ENCODE measurements around the gene KLF3. TPM values are rescaled to one million over a fixed set of nuclear protein-coding genes. Genes with fewer than 3 reads are reported as not detected.

KLF3 gene
- total RNA-seq, 1 donor from 2014 or later, result 25.3 TPM

GRCh38 chr4:38647101-38647819, 16.7 kb upstream of the KLF3 start:
- intact Hi-C loops (cut with DNase I), result no loop called here
- no peak for DNase-seq (ENCODE audit: low spot score)

DNA sequence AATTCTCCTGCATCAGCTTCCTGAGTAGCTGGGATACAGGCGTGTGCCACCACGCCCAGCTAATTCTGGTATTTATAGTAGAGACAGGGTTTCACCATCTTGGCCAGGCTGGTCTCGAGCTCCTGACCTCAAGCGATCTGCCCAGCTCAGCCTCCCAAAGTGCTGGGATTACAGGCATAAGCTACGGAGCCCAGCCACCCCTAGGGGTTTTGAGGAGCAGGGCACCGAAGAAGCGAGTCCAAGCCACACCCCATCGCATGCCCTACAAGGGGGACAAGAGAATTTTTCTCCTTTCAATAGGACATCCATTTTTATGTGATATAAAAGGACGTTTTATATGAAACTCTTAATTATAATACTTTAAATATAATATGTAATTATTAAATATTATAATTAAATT, 13.9 kb upstream of the KLF3 start:
- no peak for DNase-seq (ENCODE audit: low spot score)
- intact Hi-C loops (cut with DNase I), result no loop called here

- intact Hi-C loops (cut with DNase I), result no loop called here
- DNase-seq (ENCODE audit: low spot score), result no peak
Measured at GRCh38 chr4:38654273-38654672, 9.7 kb upstream of the KLF3 start.

- intact Hi-C loops (cut with DNase I), result no loop called here
- DNase-seq (ENCODE audit: low spot score), result no peak
Measured at GRCh38 chr4:38656111-38656510, 7.9 kb upstream of the KLF3 start.

- intact Hi-C loops (cut with DNase I), result no loop called here
- DNase-seq (ENCODE audit: low spot score), result no peak
Measured at GRCh38 chr4:38659346-38659745, 4.7 kb upstream of the KLF3 start.

DNA sequence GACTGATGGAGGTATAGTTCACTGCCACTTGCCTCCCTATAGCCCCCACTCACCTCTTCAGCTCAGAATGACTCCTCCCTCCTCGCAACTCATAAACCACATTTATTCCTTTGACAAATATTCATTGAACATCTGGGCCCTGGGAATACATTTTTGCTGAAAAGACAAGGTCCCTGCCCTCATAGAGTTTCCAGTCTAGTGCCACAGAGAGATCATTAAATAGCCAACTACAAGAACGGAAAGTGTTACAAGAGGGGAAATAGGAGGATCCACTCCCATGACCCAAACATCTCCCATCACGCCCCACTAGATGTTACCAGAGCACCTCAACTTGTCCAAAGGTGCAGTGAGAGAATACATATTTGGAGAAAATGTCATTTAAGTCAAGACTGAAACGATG, 3.2 kb upstream of the KLF3 start:
- DNase-seq (ENCODE audit: low spot score), result no peak
- intact Hi-C loops (cut with DNase I), result loop anchor here (5.0 kb wide), 3 partner anchors 44 to 274 kb away; partner anchors contain the start of gene FAM114A1

- intact Hi-C loops (cut with DNase I), result loop anchor here (5.0 kb wide), 3 partner anchors 44 to 274 kb away; partner anchors contain the start of gene FAM114A1
- no peak for DNase-seq (ENCODE audit: low spot score)
Measured at GRCh38 chr4:38661371-38661770, 2.6 kb upstream of the KLF3 start.

DNA sequence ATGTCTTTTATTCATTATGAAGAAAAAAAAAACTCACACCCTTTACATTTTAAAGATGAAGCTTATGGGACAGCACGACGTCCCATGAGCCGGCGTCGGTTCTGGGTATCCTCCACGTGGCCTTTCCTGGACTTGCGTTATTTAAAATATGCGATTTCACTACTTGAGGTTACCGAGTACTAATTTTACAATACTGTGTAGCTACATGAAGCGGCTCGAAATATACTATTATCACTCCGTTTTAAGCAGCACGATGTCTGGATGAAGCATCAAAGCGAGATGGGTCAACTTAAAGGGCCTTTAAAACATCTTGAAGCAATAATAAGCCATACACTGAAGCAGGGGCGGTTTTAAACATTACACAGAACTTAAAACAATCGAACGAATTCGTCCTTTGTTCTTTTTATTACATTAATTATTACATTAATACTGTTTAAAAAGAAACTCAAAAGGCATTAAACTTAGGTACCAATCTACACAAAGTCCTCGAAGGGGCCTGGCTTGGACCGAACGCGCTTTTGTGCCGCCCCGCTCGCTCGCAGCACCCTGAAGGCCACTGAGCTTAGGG, 1.4 kb upstream of the KLF3 start:
- DNase-seq (ENCODE audit: low spot score), result no peak
- intact Hi-C loops (cut with DNase I), result loop anchor here (1.0 to 5.0 kb wide), 4 partner anchors 45 to 343 kb away; partner anchors contain the start of gene FAM114A1

- intact Hi-C loops (cut with DNase I), result loop anchor here (1.0 to 5.0 kb wide), 4 partner anchors 46 to 344 kb away; partner anchors contain the start of gene FAM114A1
- no peak for DNase-seq (ENCODE audit: low spot score)
Measured at GRCh38 chr4:38663090-38663800, 754 bp upstream of the KLF3 start.

GRCh38 chr4:38664706-38665401, 855 bp downstream of the KLF3 start:
- intact Hi-C loops (cut with DNase I), result loop anchor here (1.0 to 5.0 kb wide), 5 partner anchors 48 to 278 kb away; partner anchors contain the start of gene FAM114A1
- DNase-seq (ENCODE audit: low spot score), result peak; percentile 84

DNA sequence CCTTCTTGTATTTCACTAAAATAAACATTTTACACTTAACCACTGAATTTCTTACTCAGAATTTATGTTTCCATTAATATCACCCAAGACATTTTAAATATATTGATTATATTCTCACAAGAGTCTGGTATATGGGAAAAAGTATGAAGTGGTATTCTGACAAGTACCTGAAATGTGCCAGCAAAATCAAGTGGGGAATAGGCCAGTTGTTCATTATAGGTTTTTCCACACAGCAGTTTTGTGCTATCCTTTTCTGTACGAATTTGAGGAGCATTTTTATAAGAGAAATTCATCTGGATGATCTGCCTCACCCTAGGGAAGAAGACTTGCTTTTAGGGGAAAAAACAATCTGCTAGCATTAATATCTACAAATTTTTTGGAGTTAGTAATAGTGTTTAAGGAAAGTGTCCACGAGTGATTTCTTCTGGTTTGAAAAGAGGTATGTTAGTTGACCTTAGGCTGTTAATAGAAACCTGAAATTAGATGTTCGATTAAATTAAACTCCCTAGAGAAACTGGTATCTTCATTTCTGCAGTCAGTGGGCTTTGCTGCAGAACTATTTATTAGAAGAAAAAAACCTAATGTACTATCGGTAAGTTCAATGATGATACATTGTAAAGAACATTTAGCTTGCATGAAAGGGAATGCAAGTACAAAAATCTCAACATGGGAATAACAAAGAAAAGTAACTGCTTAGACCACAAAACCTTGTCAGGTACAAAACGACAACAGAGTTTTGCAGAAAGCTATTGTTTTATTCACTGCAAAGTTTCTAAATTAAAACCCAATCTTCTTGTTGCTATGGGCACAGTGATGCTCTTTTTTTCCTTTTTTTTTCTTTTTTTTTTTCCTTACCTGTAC, 1.8 kb downstream of the KLF3 start:
- no peak for DNase-seq (ENCODE audit: low spot score)
- intact Hi-C loops (cut with DNase I), result loop anchor here (1.0 to 5.0 kb wide), 2 partner anchors 102 to 173 kb away; no protein-coding TSS in a partner anchor

DNA sequence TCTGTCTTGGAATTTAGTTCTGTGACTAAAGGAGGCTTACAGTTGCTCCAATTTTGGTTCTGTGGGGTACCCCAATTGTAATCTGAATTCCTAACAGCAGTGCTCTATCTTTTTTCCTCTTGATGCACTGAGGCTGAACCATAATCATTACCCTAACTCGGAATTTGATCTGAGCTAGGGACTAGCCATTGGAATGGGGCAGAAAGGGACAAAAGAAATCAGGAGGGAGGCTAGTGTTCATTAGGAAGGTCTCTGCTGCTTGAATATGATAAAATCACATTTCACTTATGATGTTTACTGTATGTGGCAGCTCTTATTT, 2.7 kb downstream of the KLF3 start:
- intact Hi-C loops (cut with DNase I), result loop anchor here (5.0 kb wide), 1 partner anchor 174 kb away; no protein-coding TSS in a partner anchor
- no peak for DNase-seq (ENCODE audit: low spot score)

GRCh38 chr4:38667085-38667893, 3.3 kb downstream of the KLF3 start:
- no peak for DNase-seq (ENCODE audit: low spot score)
- intact Hi-C loops (cut with DNase I), result loop anchor here (5.0 kb wide), 1 partner anchor 175 kb away; no protein-coding TSS in a partner anchor

DNA sequence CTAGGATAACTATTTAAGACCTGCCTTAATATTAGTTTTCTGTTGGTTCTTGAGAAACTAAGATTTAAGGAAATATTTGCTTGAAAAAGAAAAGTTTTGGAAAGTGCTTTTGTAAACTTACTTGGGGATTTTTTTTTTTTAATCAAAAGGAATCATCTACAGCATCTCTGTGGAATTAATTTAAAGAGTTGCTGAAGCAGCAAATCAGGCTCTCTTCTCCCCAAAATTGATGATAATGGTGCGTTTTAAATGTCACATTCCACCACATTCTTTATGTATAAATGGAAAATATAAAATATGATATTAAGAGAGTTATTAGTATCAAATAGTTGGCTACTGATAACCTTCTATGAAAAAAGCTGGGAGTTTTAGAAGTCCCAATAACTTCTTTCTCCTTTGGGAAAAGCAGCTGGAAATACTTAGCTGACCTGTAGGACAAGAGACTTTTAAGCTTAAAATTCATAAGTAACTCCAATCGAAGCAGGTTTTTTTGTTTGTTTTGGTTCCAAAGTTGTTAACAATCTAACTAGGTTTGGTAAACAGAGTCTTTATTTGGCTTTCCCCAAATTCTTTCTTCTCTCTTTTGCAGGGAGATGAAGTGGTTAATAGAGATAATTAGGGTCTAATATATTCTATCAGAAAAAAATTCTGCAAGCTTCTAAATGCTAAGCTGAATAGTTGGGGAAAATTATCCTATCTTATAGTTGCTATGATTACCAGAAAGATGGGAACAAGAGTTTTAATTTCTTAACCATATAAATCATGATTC, 4.4 kb downstream of the KLF3 start:
- DNase-seq (ENCODE audit: low spot score), result no peak
- intact Hi-C loops (cut with DNase I), result loop anchor here (5.0 kb wide), 1 partner anchor 176 kb away; no protein-coding TSS in a partner anchor

DNA sequence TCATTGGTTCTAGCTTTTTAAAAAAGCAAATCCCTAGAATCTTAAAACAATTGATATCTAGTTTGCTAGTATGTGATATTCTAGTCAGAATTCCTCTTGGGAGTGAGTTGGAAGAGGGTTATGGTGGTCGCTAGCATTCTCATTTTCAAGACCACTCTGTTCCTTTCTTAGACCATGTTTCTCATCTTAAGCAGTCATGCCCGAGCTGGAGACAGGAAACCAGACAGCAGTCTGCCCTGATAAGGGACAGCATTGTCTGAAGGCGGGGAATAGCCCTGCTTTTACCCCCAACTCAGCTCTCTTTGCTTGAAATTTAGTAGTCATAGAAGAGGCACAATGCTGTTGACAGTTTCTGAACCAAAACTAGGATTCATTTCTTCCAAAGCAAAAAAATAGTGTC, 5.2 kb downstream of the KLF3 start:
- intact Hi-C loops (cut with DNase I), result loop anchor here (5.0 kb wide), 1 partner anchor 177 kb away; no protein-coding TSS in a partner anchor
- DNase-seq (ENCODE audit: low spot score), result no peak

DNA sequence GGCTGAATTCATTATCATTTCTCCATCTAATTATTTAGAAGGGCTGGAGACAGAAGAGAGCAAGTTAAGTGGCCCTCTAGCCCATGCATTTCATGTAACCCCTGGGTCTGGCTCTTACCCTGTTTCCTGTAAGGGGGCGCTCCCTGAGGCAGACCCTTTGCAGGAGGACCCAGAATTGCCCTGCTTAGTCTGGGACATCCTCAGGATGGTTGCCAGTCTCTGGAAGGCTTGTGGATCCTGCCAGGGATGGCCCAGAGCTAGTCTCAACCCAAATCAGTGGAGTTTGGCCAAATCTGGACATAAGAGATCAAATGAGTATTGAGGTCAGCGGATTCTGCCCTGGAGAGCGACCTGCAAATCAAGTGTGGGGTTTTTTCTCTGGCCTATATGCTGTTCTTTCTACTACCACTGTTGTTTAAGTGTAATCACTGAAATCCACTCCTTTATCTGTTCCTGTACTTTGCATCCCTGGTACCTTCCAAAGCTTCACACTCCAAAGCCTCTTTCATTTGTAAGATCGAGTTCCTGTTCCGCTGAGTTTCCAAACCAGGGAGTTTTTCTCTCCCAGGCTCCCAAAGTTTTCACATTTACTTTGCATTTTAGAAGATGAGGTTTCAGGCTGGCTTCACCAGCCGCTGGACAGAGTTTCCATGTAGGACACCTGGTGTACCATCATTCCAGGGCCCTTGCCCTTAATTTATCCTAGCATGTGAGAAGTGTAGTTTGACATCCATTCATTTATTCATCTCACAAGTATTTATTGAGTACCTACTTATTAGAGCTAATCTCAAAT, 6.3 kb downstream of the KLF3 start:
- intact Hi-C loops (cut with DNase I), result loop anchor here (2.0 to 5.0 kb wide), 2 partner anchors 288 to 608 kb away; no protein-coding TSS in a partner anchor
- no peak for DNase-seq (ENCODE audit: low spot score)

Measured in cardiac septum (tissue), 1 donor.